K562 (cell line): Measurements from ENCODE around the gene MMD2.

Source experiments
- ELF1 ChIP-seq: fragments of 200-800 bp; sonication (Bioruptor generic); IDR thresholded peaks from 2 replicates; pipeline ENCODE4 v1.6.1; 2016; ENCODE audit warnings: missing genetic modification characterization, missing compliant biosample characterization
- RNF2 ChIP-seq: sonication (generic); IDR thresholded peaks from 2 replicates; pipeline ENCODE4 v1.6.1; 2016
- WHSC1 ChIP-seq: IDR thresholded peaks from one replicate; pipeline ENCODE4 v1.6.1; 2012; ENCODE audit warnings: low read length, control low read depth, inconsistent platforms
- ZNF316 ChIP-seq: fragments of 450-650 bp; IDR thresholded peaks from 2 replicates; pipeline ENCODE4 v1.6.1; 2016
- ZNF668 ChIP-seq: fragments of 250-450 bp; sonication (Bioruptor Pico); IDR thresholded peaks from 2 replicates; pipeline ENCODE4 v1.8.0; 2022; ENCODE audit warnings: mild to moderate bottlenecking, inconsistent platforms
- ZNF778 ChIP-seq: fragments of 450-650 bp; formaldehyde crosslinking; IDR thresholded peaks from 2 replicates; pipeline ENCODE4 v1.4.0; 2020; ENCODE audit warnings: mild to moderate bottlenecking, moderate library complexity
- TF ChIP-seq, protein P1 (sequence below), 3 experiments: IDR thresholded peaks in 2 of 3; conservative IDR thresholded peaks in 1 of 3; 2 replicates each; pipeline ENCODE4 v1.5.1; 2011 to 2012; ENCODE audit warnings: low read length in 3 of 3, mild to moderate bottlenecking in 3 of 3, control low read depth in 2 of 3, improper control_type of control experiment in 1 of 3, inconsistent platforms in 1 of 3, low read depth in 1 of 3, mixed read lengths in 1 of 3, moderate library complexity in 1 of 3; ENCODE audit not compliant: insufficient read depth in 2 of 3
- TF ChIP-seq, protein P2 (sequence below), 2 experiments: fragments of 150-350 bp in 1 of 2; IDR thresholded peaks; 2 replicates each; pipeline ENCODE4 v1.6.1; 2012 to 2016; ENCODE audit warnings: low read depth in 2 of 2, low read length in 2 of 2, mild to moderate bottlenecking in 1 of 2, moderate library complexity in 1 of 2
- TF ChIP-seq, protein P3 (sequence below): sonication (generic); formaldehyde crosslinking; IDR thresholded peaks from 2 replicates; pipeline ENCODE4 v1.8.1; 2023; ENCODE audit warnings: mild to moderate bottlenecking, missing genetic modification reagents
- TF ChIP-seq, protein P4 (sequence below): sonication (generic); formaldehyde crosslinking; IDR thresholded peaks from 2 replicates; pipeline ENCODE4 v1.8.0; 2022; ENCODE audit warnings: mild to moderate bottlenecking, missing genetic modification reagents

DNA sequence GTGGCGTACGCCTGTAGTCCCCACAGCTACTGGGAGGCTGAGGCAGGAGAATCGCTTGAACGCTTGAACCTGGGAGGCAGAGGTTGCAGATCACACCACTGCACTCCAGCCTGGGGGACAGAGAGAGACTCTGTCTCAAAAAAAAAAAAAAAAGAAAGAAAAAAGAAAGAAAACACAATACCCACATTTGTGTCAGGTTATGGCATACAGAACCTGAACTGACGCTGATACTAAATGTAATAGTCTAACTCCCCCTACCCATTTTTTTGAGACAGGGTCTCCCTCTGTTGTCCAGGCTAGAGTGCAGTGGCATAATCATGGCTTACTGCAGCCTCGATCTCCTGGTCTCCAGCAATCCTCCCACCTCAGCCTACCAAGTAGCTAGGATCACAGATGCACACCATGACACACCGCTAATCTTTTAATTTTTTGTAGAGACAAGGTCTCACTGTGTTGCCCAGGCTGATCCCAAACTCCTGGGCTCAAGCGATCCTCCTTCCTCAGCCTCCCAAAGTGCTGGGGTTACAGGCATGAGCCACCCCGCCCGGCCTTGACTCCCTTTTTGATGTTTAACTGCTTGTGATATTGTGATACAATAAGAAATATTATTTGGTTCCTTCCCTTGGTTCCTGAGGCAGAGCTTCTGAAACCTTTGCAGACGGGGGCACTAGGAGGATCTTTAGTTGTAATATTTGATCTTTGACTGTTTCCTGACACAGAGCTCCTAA lies 6.5 kb upstream of the MMD2 start:
- TF ChIP-seq, protein P1, sequence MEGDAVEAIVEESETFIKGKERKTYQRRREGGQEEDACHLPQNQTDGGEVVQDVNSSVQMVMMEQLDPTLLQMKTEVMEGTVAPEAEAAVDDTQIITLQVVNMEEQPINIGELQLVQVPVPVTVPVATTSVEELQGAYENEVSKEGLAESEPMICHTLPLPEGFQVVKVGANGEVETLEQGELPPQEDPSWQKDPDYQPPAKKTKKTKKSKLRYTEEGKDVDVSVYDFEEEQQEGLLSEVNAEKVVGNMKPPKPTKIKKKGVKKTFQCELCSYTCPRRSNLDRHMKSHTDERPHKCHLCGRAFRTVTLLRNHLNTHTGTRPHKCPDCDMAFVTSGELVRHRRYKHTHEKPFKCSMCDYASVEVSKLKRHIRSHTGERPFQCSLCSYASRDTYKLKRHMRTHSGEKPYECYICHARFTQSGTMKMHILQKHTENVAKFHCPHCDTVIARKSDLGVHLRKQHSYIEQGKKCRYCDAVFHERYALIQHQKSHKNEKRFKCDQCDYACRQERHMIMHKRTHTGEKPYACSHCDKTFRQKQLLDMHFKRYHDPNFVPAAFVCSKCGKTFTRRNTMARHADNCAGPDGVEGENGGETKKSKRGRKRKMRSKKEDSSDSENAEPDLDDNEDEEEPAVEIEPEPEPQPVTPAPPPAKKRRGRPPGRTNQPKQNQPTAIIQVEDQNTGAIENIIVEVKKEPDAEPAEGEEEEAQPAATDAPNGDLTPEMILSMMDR (IDR thresholded peaks at IDR 0.05 in 2 of 3, conservative IDR thresholded peaks at IDR 0.05 in 1 of 3; ENCODE audit: insufficient read depth in 2 of 3, low read depth in 1 of 3, low read length in 3 of 3): no peak
- TF ChIP-seq ZNF316 (no peak), WHSC1 (no peak), RNF2 (no peak), ELF1 (tag) (no peak), ZNF668 (CRISPR knock-in tag) (no peak), ZNF778 (CRISPR knock-in tag) (no peak)
- TF ChIP-seq, protein P2, sequence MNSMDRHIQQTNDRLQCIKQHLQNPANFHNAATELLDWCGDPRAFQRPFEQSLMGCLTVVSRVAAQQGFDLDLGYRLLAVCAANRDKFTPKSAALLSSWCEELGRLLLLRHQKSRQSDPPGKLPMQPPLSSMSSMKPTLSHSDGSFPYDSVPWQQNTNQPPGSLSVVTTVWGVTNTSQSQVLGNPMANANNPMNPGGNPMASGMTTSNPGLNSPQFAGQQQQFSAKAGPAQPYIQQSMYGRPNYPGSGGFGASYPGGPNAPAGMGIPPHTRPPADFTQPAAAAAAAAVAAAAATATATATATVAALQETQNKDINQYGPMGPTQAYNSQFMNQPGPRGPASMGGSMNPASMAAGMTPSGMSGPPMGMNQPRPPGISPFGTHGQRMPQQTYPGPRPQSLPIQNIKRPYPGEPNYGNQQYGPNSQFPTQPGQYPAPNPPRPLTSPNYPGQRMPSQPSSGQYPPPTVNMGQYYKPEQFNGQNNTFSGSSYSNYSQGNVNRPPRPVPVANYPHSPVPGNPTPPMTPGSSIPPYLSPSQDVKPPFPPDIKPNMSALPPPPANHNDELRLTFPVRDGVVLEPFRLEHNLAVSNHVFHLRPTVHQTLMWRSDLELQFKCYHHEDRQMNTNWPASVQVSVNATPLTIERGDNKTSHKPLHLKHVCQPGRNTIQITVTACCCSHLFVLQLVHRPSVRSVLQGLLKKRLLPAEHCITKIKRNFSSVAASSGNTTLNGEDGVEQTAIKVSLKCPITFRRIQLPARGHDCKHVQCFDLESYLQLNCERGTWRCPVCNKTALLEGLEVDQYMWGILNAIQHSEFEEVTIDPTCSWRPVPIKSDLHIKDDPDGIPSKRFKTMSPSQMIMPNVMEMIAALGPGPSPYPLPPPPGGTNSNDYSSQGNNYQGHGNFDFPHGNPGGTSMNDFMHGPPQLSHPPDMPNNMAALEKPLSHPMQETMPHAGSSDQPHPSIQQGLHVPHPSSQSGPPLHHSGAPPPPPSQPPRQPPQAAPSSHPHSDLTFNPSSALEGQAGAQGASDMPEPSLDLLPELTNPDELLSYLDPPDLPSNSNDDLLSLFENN (IDR thresholded peaks at IDR 0.05; ENCODE audit: low read depth in 2 of 2, low read length in 2 of 2): no peak
- TF ChIP-seq, protein P3, sequence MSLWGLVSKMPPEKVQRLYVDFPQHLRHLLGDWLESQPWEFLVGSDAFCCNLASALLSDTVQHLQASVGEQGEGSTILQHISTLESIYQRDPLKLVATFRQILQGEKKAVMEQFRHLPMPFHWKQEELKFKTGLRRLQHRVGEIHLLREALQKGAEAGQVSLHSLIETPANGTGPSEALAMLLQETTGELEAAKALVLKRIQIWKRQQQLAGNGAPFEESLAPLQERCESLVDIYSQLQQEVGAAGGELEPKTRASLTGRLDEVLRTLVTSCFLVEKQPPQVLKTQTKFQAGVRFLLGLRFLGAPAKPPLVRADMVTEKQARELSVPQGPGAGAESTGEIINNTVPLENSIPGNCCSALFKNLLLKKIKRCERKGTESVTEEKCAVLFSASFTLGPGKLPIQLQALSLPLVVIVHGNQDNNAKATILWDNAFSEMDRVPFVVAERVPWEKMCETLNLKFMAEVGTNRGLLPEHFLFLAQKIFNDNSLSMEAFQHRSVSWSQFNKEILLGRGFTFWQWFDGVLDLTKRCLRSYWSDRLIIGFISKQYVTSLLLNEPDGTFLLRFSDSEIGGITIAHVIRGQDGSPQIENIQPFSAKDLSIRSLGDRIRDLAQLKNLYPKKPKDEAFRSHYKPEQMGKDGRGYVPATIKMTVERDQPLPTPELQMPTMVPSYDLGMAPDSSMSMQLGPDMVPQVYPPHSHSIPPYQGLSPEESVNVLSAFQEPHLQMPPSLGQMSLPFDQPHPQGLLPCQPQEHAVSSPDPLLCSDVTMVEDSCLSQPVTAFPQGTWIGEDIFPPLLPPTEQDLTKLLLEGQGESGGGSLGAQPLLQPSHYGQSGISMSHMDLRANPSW (CRISPR knock-in tag): no peak
- TF ChIP-seq, protein P4, sequence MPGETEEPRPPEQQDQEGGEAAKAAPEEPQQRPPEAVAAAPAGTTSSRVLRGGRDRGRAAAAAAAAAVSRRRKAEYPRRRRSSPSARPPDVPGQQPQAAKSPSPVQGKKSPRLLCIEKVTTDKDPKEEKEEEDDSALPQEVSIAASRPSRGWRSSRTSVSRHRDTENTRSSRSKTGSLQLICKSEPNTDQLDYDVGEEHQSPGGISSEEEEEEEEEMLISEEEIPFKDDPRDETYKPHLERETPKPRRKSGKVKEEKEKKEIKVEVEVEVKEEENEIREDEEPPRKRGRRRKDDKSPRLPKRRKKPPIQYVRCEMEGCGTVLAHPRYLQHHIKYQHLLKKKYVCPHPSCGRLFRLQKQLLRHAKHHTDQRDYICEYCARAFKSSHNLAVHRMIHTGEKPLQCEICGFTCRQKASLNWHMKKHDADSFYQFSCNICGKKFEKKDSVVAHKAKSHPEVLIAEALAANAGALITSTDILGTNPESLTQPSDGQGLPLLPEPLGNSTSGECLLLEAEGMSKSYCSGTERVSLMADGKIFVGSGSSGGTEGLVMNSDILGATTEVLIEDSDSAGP (CRISPR knock-in tag): no peak
